ENCODE results near the gene GTF2A1.
A peak's percentile ranks its signal among the peaks of the same experiment; 100 is the strongest.

The GTF2A1 gene

DNA sequence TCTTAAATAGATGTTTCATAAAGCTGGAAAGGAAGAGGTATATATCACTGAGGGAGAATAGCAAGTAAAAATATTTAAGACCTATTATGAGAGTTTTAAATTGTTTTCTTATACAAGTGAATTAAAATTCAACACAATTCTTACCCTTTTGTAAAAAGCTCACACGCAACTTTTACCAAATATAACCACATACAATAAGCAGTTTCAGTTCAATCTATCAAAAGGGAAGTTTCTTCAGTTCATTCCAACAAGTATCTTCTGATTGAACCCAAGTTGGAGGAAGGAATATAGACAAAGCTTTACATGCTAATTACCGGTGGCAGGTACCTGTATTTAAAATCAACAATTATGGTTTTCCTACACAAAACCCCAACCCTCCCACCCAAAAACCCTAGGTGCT, 41.1 kb downstream of the GTF2A1 start:
- DNase-seq (ENCODE audit: low read depth in 2 of 2, low spot score in 1 of 2), result no peak

DNA sequence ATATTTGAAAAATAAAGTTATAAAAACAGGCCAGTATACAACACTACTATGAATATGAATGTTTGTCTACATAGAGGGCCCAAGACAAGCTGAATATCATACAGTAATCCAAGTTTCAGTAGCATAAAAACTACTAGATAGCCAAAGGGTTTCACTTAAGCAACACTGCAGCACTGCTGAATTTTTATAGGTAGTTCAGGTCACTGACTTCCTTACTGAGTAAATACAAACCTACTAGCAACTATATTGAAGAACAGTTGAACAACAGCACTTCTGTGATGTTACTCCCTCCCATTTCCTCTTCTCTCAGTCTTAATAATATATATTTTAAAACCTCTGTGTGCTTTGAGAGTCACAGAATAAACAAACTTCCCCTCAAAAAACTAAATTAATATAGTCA, 42.7 kb downstream of the GTF2A1 start:
- DNase-seq (ENCODE audit: low read depth in 2 of 2, low spot score in 1 of 2), result no peak

DNA sequence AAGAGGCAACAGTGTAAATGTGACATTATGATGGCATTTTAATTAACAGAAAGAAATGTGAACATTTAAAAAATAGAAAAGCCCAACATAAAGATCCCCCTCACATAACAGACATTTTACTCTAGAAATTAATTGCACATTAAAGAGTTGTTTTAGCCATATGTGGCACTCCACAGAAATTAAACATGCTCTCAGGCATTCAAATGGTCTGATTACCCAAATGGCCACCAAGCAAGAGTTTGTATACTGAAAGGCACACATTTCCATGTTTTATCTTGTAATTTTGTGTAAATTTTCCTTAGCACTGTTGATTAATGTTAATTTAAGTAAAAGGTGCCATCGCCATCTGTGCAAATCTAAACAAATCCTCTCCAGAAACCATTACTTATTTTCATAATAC, 43.5 kb downstream of the GTF2A1 start:
- no peak for DNase-seq (ENCODE audit: low read depth in 2 of 2, low spot score in 1 of 2)

DNA sequence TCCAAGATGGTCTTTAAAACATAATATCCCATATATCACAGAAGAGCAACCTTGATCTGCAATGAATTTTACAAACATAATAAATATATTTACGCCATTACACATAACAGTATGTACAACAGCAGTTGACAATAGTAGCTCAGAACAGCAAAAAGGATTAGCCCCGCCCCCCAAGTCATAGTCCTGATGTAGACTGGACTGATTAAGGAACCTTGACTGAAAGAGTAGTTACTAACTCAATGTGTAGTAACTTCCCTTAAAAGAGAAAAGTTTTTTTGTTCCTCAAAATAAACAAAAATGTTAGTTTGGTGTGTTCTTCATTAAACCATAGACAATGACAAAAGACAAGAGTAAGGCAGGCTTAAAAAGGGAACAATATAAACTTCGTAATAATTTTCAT, 44.5 kb downstream of the GTF2A1 start:
- DNase-seq (ENCODE audit: low read depth in 2 of 2, low spot score in 1 of 2), result no peak

DNA sequence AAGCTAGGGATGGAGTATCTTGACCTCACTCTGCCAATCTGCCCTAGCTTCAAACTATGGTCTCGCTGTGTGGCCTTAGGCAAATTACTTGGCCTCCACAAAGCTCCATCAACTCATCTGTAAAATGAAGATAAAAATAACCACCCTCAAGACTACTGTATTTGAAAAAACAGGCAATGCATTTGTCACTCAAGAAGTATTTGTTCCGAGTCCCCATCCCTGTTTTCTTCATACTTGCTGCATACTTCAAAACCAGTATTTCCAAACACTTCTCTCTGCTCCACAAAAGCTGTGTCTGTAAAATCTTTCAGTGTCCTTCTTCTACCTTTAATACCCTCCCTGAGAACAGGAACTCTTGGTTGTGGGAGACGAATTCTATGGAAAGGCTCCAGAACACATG, 47.9 kb downstream of the GTF2A1 start:
- no peak for DNase-seq (ENCODE audit: low read depth in 2 of 2, low spot score in 1 of 2)

DNA sequence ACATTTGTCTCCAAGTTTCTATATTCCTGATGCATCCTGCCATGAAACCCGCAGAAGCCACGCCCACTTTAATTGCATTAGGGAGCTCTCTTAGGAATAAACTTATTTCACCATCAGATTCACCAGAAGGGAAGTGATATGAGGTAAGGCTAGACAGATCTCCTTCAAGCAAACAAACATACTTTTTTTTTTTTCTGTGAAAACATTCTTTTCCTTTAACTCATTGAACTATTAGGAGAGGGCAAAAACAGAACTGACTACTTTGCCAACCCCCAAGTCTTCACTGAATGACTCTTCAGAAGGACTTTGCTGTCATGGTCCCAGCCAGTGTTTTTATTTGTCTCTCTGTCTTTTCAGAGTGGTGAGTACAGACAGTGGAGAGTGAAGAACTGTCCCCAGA, 48.4 kb downstream of the GTF2A1 start:
- no peak for DNase-seq (ENCODE audit: low read depth in 2 of 2, low spot score in 1 of 2)

DNA sequence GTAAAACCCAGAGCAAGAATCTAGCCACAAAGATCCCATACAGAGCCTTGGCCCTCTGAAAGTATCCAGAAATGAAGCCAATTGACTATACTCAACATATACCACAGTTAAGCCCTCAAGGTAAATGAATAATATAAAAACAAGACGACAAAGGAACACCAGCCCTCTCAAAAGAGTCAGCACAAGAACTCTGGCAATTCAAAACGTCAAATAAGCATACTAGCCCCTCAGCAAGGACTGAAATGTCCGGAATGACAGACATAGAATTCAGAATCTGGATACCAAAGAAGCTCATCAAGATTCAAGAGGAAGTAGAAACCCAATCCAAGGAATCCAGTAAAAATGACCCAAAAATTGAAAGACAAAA, 49.9 kb downstream of the GTF2A1 start:
- DNase-seq (ENCODE audit: low read depth in 2 of 2, low spot score in 1 of 2), result no peak

DNA sequence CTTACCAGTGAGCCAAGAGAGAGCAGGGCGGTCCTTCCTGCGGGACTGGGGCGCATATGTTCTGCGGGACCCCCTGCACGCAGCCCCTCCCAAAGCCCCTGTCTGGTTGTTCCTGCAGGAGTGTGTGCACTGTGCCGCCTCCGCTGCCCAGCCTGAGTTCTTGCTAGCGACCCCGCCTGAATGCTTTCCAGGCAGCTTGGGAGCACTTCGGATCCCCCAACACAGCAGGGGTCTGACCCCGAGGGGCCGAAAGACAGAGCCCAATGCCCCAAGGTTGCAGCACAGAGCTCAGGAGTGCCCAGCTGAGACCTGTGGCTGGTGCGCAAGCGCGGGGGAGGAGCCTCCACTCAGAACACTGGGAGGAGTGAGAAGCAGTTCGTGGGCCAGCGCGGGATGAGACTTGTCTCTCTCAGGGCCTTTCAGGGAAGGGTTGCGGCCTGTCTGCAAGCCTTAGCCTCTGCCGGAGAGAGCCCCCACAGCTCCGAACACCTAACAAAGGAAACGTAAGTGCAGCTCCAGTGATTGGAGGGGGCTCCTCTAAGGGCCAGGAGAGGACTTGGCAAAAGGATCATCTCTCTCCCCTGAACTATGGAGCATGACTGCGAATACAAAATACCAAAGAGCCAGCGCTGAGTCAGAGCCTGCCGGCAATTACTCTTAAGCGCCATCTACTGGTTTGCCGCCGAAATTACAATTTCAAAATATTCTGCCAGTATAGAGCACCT, 50.5 kb downstream of the GTF2A1 start:
- DNase-seq (ENCODE audit: low read depth in 2 of 2, low spot score in 1 of 2), result peak; percentile 73 to 76

DNA sequence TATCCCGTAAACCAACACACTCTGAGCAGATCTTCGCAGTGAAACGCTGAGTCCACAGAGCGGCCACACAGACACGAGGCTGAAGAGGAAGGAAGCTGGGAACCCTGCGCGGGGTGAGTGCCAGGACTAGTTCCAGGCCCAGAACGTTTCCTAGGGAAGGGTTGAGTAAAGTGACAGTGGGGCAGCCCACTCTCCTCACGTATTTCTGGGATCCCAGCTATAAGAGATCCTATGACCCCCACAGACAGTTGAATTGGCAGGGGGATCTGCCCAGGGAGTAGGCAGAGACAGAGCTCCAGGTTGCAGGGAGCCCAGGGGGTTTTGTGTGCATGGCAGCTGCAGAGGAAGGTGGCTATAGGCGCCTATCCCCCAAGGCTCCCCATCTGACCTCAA, 51.1 kb downstream of the GTF2A1 start:
- DNase-seq (ENCODE audit: low read depth in 2 of 2, low spot score in 1 of 2), result no peak

DNA sequence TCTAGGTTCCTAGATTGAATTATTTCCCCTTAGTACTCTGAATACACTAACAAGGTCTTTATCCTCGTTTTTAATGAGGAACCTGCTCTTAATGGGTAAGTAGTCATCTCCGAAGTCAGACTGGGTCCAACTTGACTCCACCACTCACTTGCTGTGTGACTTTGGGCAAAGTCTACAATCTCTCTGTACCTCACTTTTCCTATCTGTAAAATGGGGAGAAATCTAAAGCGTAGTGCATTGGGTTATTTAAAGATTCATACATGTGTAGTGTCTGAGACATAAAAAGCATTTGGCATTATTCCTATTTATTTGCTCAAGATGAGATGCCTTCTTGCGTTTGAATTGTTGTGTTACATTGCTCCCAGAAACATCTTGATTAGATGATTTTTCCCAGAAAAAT, 51.5 kb downstream of the GTF2A1 start:
- DNase-seq (ENCODE audit: low read depth in 2 of 2, low spot score in 1 of 2), result no peak

DNA sequence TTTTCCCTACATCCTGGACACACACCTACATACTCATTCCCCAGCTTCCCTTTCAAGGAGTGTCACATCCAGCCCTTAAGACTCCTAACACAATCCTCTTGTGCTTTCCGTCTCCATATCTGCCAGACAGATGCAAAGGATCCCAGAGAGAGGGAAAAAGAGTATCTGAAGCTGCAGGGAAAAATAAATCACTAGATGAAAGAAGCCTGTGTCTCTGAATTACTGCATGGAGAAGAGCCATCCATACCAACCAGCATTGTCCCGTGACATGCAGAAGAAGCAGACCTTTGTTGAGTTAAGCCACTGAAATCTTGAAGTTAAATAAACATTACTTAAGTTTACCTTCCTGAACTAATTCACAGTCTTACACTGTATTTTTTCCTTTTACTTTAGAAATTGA, 54.6 kb downstream of the GTF2A1 start:
- DNase-seq (ENCODE audit: low read depth in 2 of 2, low spot score in 1 of 2), result no peak

DNA sequence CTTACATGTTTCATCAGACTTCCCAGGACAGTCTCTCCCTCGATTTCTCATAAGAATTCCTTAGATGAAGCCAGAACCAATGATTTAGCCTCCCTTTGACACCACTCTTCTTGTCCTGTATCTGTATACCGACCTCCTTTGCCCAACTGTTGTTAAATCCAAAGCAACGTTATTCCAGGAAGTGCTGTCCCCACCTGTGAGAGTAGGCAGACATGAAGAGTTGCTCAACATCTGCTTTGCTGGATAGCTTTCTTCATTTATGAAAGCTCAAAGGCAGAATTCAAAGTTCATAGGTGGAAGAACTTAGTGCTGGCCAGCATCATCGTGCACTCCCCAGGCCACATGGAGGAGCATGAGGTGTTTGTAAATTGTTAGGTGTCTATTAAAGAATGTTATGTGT, 55.6 kb downstream of the GTF2A1 start:
- no peak for DNase-seq (ENCODE audit: low read depth in 2 of 2, low spot score in 1 of 2)

DNA sequence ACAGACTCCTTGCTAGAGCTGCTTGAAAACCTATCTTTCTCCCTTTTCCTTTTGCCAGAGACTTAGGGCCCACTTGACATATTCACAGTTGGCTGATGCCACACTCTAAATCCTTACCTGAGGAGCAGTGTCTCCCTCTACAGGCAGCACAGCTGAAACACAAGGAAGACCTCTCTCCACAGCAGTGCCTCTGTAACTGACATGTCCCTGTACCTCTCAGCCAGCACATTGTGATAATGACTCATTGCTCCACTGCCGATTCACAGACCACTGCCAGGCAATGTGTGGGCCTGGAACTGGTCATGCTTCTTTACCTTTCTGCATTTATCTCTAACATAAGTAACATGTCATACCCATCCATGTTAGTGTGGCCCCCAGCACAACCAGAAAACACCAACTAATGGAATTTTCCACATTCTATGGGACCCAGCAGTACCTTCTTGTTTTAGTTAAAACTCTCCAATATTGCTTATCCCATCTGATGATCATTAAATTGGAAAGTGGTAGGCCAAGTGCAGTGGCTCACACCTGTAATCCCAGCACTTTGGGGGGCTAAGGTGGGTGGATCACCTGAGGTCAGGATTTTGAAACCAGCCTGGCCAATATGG, 56.5 kb downstream of the GTF2A1 start:
- DNase-seq (ENCODE audit: low read depth in 2 of 2, low spot score in 1 of 2), result no peak

DNA sequence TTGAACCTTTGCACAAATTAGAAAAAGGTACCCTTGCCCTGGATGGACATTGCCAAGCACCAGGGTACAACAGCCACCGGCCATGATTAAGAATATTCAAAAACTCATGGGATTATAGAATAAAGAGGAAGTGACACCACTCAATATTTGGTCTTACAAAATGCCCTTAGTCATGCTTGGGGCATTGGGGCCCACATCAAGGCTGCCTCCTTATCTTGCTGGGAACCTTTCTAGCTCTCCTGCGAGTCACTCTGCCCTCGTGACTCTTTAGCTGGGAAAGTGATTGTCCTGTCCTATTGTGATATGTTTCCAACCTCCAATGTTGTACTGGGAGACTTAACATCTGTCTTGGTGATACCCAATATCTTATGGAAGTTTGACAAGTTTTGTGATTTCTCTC, 57.8 kb downstream of the GTF2A1 start:
- no peak for DNase-seq (ENCODE audit: low read depth in 2 of 2, low spot score in 1 of 2)

DNA sequence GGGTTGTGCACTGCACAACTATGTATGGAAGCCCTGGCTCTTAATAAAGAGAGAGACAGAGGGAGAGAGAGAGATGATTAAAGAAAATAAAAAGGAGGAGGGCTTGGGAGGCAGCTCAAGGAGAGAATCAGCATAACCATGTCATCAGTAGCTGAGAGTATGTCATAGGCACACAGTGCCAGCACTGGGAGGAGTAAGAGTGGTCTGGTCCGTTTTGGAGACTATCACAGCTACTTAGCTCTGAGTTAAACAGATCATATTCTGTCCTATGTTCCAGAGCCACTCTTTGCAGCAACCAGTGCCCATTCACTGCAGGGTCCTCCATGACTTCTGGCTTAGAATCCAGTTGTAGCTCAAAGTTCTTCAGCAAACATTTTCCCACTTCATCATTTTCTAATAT, 59.0 kb downstream of the GTF2A1 start:
- no peak for DNase-seq (ENCODE audit: low read depth in 2 of 2, low spot score in 1 of 2)

DNA sequence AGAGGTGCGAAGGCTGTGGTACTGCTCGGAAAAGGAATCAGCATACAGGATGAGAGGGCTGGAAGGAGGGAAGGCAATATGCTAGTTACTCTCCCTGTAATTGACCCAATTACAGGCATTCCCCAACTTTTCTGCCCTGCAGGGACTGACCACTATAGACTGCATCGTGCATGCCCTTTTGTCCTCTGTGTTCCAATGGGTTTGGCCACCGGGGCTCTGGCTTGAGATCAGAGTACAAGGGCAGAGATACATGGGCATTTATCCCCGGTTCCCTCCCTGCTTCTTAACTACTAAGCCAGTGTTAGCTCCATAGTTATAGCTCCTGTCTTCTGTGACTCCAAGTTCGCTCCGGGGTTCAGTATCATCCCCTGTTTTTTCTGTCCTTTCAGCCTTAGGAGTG, 59.7 kb downstream of the GTF2A1 start:
- DNase-seq (ENCODE audit: low read depth in 2 of 2, low spot score in 1 of 2), result no peak

DNA sequence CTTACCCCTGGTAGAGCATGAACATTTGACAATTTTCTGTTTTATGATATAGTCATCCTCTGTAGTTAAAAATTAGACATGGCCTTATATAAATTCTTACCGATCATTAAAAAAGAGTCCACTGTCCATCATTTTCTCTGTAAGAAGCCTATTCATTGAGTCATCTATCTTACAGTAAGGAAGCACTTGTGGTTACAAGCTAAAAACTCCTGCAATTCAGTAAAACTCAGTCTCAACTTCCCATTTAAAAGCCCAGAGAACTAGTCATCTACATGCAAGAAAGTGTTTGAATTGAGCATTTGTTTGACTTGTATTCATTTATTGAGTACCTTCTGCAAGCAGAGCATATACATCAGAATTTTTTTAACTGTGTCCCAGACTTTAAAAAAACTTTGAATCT, 63.3 kb downstream of the GTF2A1 start:
- DNase-seq (ENCODE audit: low read depth in 2 of 2, low spot score in 1 of 2), result no peak

DNA sequence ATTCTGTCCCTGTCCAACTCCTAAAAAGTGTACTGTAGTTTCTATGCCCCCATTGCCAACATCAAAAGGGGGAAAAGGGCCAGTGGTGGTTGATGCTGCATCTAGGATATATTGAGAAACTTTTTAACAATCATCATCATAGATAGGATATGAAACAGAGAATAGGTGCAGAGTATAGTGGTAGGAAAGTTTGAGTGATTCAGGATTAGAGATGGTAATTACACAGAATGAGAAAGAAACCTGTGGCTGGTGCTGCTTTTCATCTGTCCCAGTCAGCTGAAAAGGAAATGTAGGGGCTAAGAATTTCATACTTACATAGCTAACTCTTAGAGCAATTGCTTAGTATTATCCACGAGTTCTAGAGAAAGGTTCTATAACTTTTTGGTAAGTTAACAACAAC, 67.6 kb downstream of the GTF2A1 start:
- DNase-seq (ENCODE audit: low read depth in 2 of 2, low spot score in 1 of 2), result no peak

DNA sequence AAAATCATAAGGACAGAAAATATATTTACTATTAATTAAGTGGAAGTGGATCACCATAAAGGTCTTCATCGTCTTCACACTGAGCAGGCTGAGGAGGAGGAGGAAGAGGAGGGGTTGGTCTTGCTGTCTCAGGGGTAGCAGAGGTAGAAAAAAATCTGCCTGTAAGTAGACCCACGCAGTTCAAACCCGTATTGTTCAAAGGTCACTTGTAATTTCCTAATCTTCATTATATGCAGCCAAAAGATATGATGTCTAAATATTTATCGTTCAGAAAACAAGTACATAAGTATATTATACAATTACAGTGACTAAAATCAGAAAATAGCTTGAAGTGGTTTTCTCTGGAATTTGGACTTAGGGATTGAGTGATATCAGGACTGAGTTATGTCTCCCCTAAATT, 72.1 kb downstream of the GTF2A1 start:
- DNase-seq (ENCODE audit: low read depth in 2 of 2, low spot score in 1 of 2), result no peak

DNA sequence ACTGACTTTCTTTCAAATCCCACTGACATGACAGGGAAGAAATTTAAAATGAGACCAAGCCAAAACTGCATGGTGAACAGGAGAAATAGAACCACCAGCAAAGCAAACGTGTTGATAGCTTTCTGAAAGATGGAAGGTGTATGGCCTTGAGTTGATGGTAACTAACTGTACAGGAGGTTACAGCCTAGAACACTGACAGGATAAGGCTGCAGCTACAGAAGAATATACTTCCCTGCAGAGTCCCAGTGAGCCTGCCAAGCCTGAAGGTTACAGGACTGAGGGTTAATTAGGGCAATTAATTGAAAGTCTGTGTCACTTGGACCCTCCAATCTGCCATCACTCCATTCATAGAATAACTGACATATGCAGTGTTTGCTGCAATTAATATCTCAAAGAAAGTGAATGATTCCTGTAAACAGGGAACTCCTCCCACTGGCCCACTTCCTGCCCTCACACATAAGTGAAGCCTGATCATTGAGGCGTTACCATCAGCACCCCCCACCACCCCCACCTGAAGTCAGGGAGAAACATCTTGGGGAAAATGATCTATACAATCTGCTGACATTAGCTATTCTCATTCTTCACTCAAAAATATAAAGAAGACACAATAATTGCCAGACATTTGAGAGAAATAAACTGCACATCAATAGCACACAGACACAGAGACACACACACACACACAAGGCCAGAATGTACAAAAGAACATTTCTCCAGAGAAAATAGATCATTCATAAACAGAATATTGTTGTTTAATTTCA, 73.4 kb downstream of the GTF2A1 start:
- DNase-seq (ENCODE audit: low read depth in 2 of 2, low spot score in 1 of 2), result no peak

DNA sequence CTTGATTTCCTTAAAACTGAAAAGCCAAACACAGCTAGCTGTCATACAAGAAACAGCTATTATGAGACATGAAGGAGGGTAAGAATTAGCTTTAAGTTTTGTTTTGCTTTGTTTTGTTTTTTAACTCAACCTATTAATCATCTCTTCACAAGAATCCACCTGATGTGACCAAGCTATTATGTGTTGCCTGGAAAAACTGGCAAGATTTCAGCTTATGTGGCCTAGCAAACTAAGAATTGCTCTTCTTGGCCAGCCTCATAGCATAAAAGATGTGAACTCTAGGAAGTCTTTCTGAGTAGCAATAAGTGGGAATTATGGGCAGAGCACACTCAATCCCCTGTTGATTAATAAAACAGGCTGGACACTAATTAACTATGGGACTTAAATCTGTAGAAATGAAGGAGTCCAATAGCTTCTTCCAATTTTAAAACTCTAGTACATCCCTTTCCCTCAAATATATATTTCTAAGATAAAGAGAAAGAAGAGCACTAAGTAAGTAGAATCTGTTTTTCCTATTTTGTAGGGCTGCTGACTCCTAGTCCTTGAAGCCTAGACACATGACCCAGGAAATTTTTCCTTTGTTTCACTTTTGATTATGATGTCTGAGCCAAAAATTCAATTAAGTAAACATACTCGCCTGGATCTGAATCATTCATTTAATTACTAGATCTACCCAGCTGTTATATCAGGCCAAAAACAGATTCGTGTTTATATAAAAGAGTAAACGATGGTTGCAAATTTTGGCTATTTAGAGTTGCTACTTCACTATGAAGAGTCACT, 75.7 kb downstream of the GTF2A1 start:
- no peak for DNase-seq (ENCODE audit: low read depth in 2 of 2, low spot score in 1 of 2)

DNA sequence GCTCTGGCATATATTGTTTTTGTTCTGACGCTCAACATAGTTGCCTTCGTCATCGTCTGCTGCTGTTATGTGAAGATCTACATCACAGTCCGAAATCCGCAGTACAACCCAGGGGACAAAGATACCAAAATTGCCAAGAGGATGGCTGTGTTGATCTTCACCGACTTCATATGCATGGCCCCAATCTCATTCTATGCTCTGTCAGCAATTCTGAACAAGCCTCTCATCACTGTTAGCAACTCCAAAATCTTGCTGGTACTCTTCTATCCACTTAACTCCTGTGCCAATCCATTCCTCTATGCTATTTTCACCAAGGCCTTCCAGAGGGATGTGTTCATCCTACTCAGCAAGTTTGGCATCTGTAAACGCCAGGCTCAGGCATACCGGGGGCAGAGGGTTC, 77.0 kb downstream of the GTF2A1 start:
- DNase-seq (ENCODE audit: low read depth in 2 of 2, low spot score in 1 of 2), result no peak

All from stimulated activated CD8-positive, alpha-beta memory T cell treated with anti-CD3 and anti-CD28 coated beads, Interleukin-4, amount 100 ng/mL, for 4 hours (primary cell).